Progenitor cell of endocrine pancreas (in vitro differentiated cells): ENCODE measurements around the gene SLC6A7. TPM values are rescaled to one million over a fixed set of nuclear protein-coding genes. Genes with fewer than 3 reads are reported as not detected.

ENCODE experiments used
- DNase-seq: peaks from one replicate; pipeline ENCODE4 v3.0.0; 2021; ENCODE audit warnings: low spot score; ENCODE audit not compliant: unreplicated experiment
- H3K27ac Mint-ChIP-seq: 2 replicates; pipeline ENCODE4 v1.8.0; 2021; ENCODE audit warnings: mild to moderate bottlenecking, moderate library complexity, mixed read lengths
- H3K27me3 Mint-ChIP-seq: 2 replicates; pipeline ENCODE4 v1.8.0; 2021; ENCODE audit warnings: mixed read lengths
- H3K36me3 Mint-ChIP-seq: 2 replicates; pipeline ENCODE4 v1.8.0; 2022; ENCODE audit warnings: mixed read lengths; ENCODE audit not compliant: insufficient read depth
- H3K4me1 Mint-ChIP-seq: 2 replicates; pipeline ENCODE4 v1.8.0; 2021; ENCODE audit warnings: low read depth, mixed read lengths
- H3K4me3 Mint-ChIP-seq: 2 replicates; pipeline ENCODE4 v1.8.0; 2021; ENCODE audit warnings: low read depth, mild to moderate bottlenecking, moderate library complexity, mixed read lengths
- H3K9me3 Mint-ChIP-seq: 2 replicates; pipeline ENCODE4 v1.8.0; 2021; ENCODE audit warnings: low read depth, mixed read lengths
- CTCF ChIP-seq: fragments of 200-600 bp; sonication (generic); IDR thresholded peaks from one replicate; pipeline ENCODE4 v1.5.0; 2021; ENCODE audit warnings: antibody characterized with exemption, mild to moderate bottlenecking; ENCODE audit not compliant: unreplicated experiment
- total RNA-seq: library from RNA; stranded (reverse); gene quantifications from 2 replicates; pipeline ENCODE4 v1.2.1, GENCODE V29; 2021

The SLC6A7 gene
- total RNA-seq, 1 donor from 2014 or later = not detected

GRCh38 chr5:150188146-150188842, 1.6 kb upstream of the SLC6A7 start:
- Mint-ChIP-seq H3K9me3 (no peaks in the 10 kb centered on the region), H3K36me3 (no peaks in the 10 kb centered on the region), H3K27me3 (peaks cover 79% of the 10 kb centered on the region), H3K4me3 (no peak overlapping the region), H3K27ac (no peak overlapping the region), H3K4me1 (no peaks in the 10 kb centered on the region)
- TF ChIP-seq CTCF = no peak
- no peak for DNase-seq

GRCh38 chr5:150189326-150189725, 536 bp upstream of the SLC6A7 start:
- no peak for DNase-seq
- Mint-ChIP-seq H3K4me1 (no peaks in the 10 kb centered on the region), H3K27me3 (peaks cover 85% of the 10 kb centered on the region), H3K4me3 (no peak overlapping the region), H3K9me3 (no peaks in the 10 kb centered on the region), H3K27ac (no peak overlapping the region), H3K36me3 (no peaks in the 10 kb centered on the region)
- no peak for TF ChIP-seq CTCF

GRCh38 chr5:150190503-150190979, 679 bp downstream of the SLC6A7 start:
- no peak for DNase-seq
- H3K9me3 Mint-ChIP-seq = no peaks in the 10 kb centered on the region
- peaks cover 1% of the 10 kb centered on the region for H3K4me1 Mint-ChIP-seq
- H3K27me3 Mint-ChIP-seq = peaks cover 85% of the 10 kb centered on the region
- no peaks in the 10 kb centered on the region for H3K36me3 Mint-ChIP-seq
- H3K27ac Mint-ChIP-seq = no peak overlapping the region
- TF ChIP-seq CTCF = no peak
- H3K4me3 Mint-ChIP-seq = no peak overlapping the region

- no peak for DNase-seq
- Mint-ChIP-seq H3K9me3 (no peaks in the 10 kb centered on the region), H3K27ac (no peak overlapping the region), H3K36me3 (no peaks in the 10 kb centered on the region), H3K27me3 (peaks cover 82% of the 10 kb centered on the region), H3K4me1 (peaks cover 1% of the 10 kb centered on the region), H3K4me3 (no peak overlapping the region)
- no peak for TF ChIP-seq CTCF
Measured at GRCh38 chr5:150190987-150191386, 1.1 kb downstream of the SLC6A7 start.

- no peak overlapping the region for H3K4me3 Mint-ChIP-seq
- H3K36me3 Mint-ChIP-seq = no peaks in the 10 kb centered on the region
- no peak for DNase-seq
- TF ChIP-seq CTCF = no peak
- H3K27me3 Mint-ChIP-seq = peaks cover 73% of the 10 kb centered on the region
- H3K9me3 Mint-ChIP-seq = no peaks in the 10 kb centered on the region
- no peak overlapping the region for H3K27ac Mint-ChIP-seq
- H3K4me1 Mint-ChIP-seq = peaks cover 1% of the 10 kb centered on the region
Measured at GRCh38 chr5:150192462-150192861, 2.6 kb downstream of the SLC6A7 start.
